PC-3 (cell line): ENCODE results near the gene HTRA2. TPM values are rescaled to one million over a fixed set of nuclear protein-coding genes. Genes with fewer than 3 reads are reported as not detected.
"Not testable (repeated sequence)": the region's sequence is repeated elsewhere in the genome, so short reads cannot be mapped to it uniquely, and the experiment has no call there.

Experiments
- ATAC-seq: fragments of 200-7000 bp; cut with Tn5 transposase; 2 replicates; pipeline ENCODE4 v1.9.1; 2020; ENCODE audit warnings: mild to moderate bottlenecking, moderate library complexity
- BruUV-seq: library from RNA; stranded (reverse); fragments of 400-500 nt; replicated peaks from 2 replicates; lab custom pipeline; 2021; lab: Mats Ljungman, UMichigan
- CTCF ChIA-PET: fragments of 300-600 bp; sonication (Branson Sonifier 250); formaldehyde crosslinking; loops from one replicate; lab custom pipeline; 2022; ENCODE audit warnings: antibody characterized with exemption; lab: Charles Lee
- POLR2A ChIA-PET: fragments of 300-600 bp; sonication (Branson Sonifier 250); formaldehyde crosslinking; loops from one replicate; lab custom pipeline; 2022; ENCODE audit warnings: antibody characterized with exemption; ENCODE audit not compliant: unreplicated experiment; lab: Charles Lee
- DNase-seq: peaks from one replicate; pipeline ENCODE4 v3.0.0-alpha.2; 2015
- H2AFZ ChIP-seq: fragments of 300-600 bp; sonication (generic); 2 replicates; pipeline ENCODE4 v1.6.0; 2016; ENCODE audit warnings: antibody characterized with exemption, low read length
- H3F3A ChIP-seq: fragments of 300-600 bp; sonication (generic); one replicate; pipeline ENCODE4 v1.6.0; 2017; ENCODE audit warnings: antibody characterized with exemption, low read length, control low read depth, mild to moderate bottlenecking; ENCODE audit not compliant: unreplicated experiment
- H3K27ac ChIP-seq: fragments of 300-600 bp; sonication (generic); 2 replicates; pipeline ENCODE4 v1.5.1; 2016; ENCODE audit warnings: mild to moderate bottlenecking, low read length
- H3K27me3 ChIP-seq: fragments of 300-600 bp; sonication (generic); 2 replicates; pipeline ENCODE4 v1.6.1; 2016; ENCODE audit warnings: low read length, mixed read lengths
- H3K36me3 ChIP-seq: fragments of 300-600 bp; sonication (generic); 2 replicates; pipeline ENCODE4 v1.6.1; 2016; ENCODE audit warnings: low read depth, mixed run types, low read length, mixed read lengths
- H3K4me1 ChIP-seq: fragments of 300-600 bp; sonication (generic); 2 replicates; pipeline ENCODE4 v1.5.1; 2016; ENCODE audit warnings: low read length; ENCODE audit not compliant: insufficient read depth
- H3K4me2 ChIP-seq: fragments of 300-600 bp; sonication (generic); 2 replicates; pipeline ENCODE4 v1.6.0; 2016; ENCODE audit warnings: low read length
- H3K4me3 ChIP-seq: fragments of 300-600 bp; sonication (generic); 2 replicates; pipeline ENCODE4 v1.5.1; 2016; ENCODE audit warnings: mild to moderate bottlenecking, low read length, mixed read lengths
- H3K79me2 ChIP-seq: fragments of 300-600 bp; sonication (generic); 2 replicates; pipeline ENCODE4 v1.6.1; 2017; ENCODE audit warnings: low read length, mixed read lengths
- H3K9ac ChIP-seq: fragments of 300-600 bp; sonication (generic); 2 replicates; pipeline ENCODE4 v1.6.0; 2016; ENCODE audit warnings: mild to moderate bottlenecking, low read length
- H3K9me2 ChIP-seq: fragments of 300-600 bp; sonication (generic); replicated peaks from 2 replicates; pipeline ENCODE4 v1.6.1; 2016; ENCODE audit warnings: mixed run types, low read length, mixed read lengths
- H3K9me3 ChIP-seq: fragments of 300-600 bp; sonication (generic); 2 replicates; pipeline ENCODE4 v1.6.1; 2016; ENCODE audit warnings: low read length, mixed read lengths
- H4K20me1 ChIP-seq: fragments of 300-600 bp; sonication (generic); 2 replicates; pipeline ENCODE4 v1.6.1; 2016; ENCODE audit warnings: low read length, mixed read lengths
- CTCF ChIP-seq: fragments of 300-600 bp; sonication (generic); conservative IDR thresholded peaks from 2 replicates; pipeline ENCODE4 v1.5.1; 2017; ENCODE audit warnings: antibody characterized with exemption, low read depth, mild to moderate bottlenecking, low read length
- EZH2 ChIP-seq: fragments of 300-600 bp; sonication (generic); IDR thresholded peaks from one replicate; pipeline ENCODE4 v1.6.1; 2017; ENCODE audit warnings: antibody characterized with exemption, mild to moderate bottlenecking, low read length; ENCODE audit not compliant: unreplicated experiment
- EZH2phosphoT487 ChIP-seq: fragments of 300-600 bp; sonication (generic); IDR thresholded peaks from 2 replicates; pipeline ENCODE4 v1.6.1; 2018; ENCODE audit warnings: mild to moderate bottlenecking, antibody characterized with exemption, low read length, borderline replicate concordance
- intact Hi-C: fragments of 100-400 bp; cut with micrococcal nuclease; formaldehyde crosslinking; loops from 2 replicates; pipeline ENCODE4 v1.9.0; 2023
- total RNA-seq: library from RNA; depleted of rRNA; stranded (reverse); fragments of >200 nt; gene quantifications from 2 replicates; pipeline ENCODE4 v1.2.3, GENCODE V29; 2014

Gene HTRA2
- total RNA-seq, 1 experiment from 2014 or later = 71.8 TPM

GRCh38 chr2:74560591-74560990 lies 30.9 kb downstream of the HTRA2 start:
- DNase-seq = peak; percentile 63
- Histone ChIP-seq H3K9me2 (no peaks in the 10 kb centered on the region), H3K9me3 (no peaks in the 10 kb centered on the region), H3K4me3 (no peak overlapping the region), H2AFZ (peak overlapping the region; percentile 48; the same call in 1 of the 2 replicates), H3F3A (no peaks in the 10 kb centered on the region), H3K36me3 (no peaks in the 10 kb centered on the region), H3K4me2 (peak overlapping the region; percentile 6; the same call in 1 of the 2 replicates), H3K79me2 (no peaks in the 10 kb centered on the region), H3K27me3 (no peaks in the 10 kb centered on the region), H3K9ac (no peak overlapping the region), H3K27ac (no peak overlapping the region), H4K20me1 (no peaks in the 10 kb centered on the region), H3K4me1 (peaks cover 9% of the 10 kb centered on the region)
- ChIA-PET POLR2A (no interaction called here), CTCF (no interaction called here)
- ATAC-seq = peak; percentile 64
- TF ChIP-seq EZH2 (no peak), EZH2phosphoT487 (no peak), CTCF (no peak)
- intact Hi-C loops = no loop called here
- no TSS peak for BruUV-seq

GRCh38 chr2:74561022-74561421 lies 31.3 kb downstream of the HTRA2 start:
- CTCF ChIA-PET, DNase-seq, intact Hi-C loops, BruUV-seq, H3K4me2 ChIP-seq, H3F3A ChIP-seq, POLR2A ChIA-PET, H3K9me3 ChIP-seq, H4K20me1 ChIP-seq, H3K79me2 ChIP-seq, H3K36me3 ChIP-seq, H3K9ac ChIP-seq, H3K4me3 ChIP-seq, ATAC-seq, H3K27ac ChIP-seq, H3K4me1 ChIP-seq, H3K27me3 ChIP-seq, H3K9me2 ChIP-seq: not testable (repeated sequence)
- peak overlapping the region; percentile 48; the same call in 1 of the 2 replicates for H2AFZ ChIP-seq

- H3F3A ChIP-seq = no peaks in the 10 kb centered on the region
- H3K9ac ChIP-seq = no peak overlapping the region
- no peak overlapping the region for H3K27ac ChIP-seq
- ATAC-seq (no peak), DNase-seq (no peak)
- ChIA-PET POLR2A (no interaction called here), CTCF (no interaction called here)
- no peaks in the 10 kb centered on the region for H3K79me2 ChIP-seq
- TF ChIP-seq CTCF (no peak), EZH2 (no peak), EZH2phosphoT487 (no peak)
- BruUV-seq = no TSS peak
- no peak overlapping the region for H3K4me3 ChIP-seq
- H2AFZ ChIP-seq = 0 out of 2 replicates have a peak overlapping the region, but pooled peaks have one; percentile 11
- no peaks in the 10 kb centered on the region for H3K36me3 ChIP-seq
- no peaks in the 10 kb centered on the region for H4K20me1 ChIP-seq
- H3K27me3 ChIP-seq = no peaks in the 10 kb centered on the region
- H3K9me3 ChIP-seq = no peaks in the 10 kb centered on the region
- no peak overlapping the region for H3K4me2 ChIP-seq
- H3K9me2 ChIP-seq = no peaks in the 10 kb centered on the region
- peaks cover 13% of the 10 kb centered on the region for H3K4me1 ChIP-seq
- intact Hi-C loops = no loop called here
Measured at GRCh38 chr2:74562126-74562775, 32.5 kb downstream of the HTRA2 start.
